Gastroesophageal sphincter (tissue), 4 donors: ENCODE results near the gene USP25. TPM values are rescaled to one million over a fixed set of nuclear protein-coding genes. Genes with fewer than 3 reads are reported as not detected.

Experiments
- ATAC-seq: fragments of 150-250 bp; one replicate; pipeline ENCODE4 v1.9.1; 2016; ENCODE audit warnings: mild to moderate bottlenecking, moderate library complexity
- H3K27ac ChIP-seq, 4 donors: fragments of 200-600 bp; sonication (generic) in 3 of 4; 1 replicate in 3 of 4; 2 replicates in 1 of 4; pipeline ENCODE4 v1.5.1; 2016 to 2019
- H3K27me3 ChIP-seq: fragments of 200-600 bp; sonication (generic); one replicate; pipeline ENCODE4 v1.5.1; 2019
- H3K36me3 ChIP-seq, 2 donors: fragments of 200-600 bp; sonication (generic); one replicate each; pipeline ENCODE4 v1.5.1; 2019; ENCODE audit warnings: control low read depth in 1 of 2
- H3K4me1 ChIP-seq, 3 donors: fragments of 200-600 bp; sonication (generic); 1 replicate in 2 of 3; 2 replicates in 1 of 3; pipeline ENCODE4 v1.5.1; 2016 to 2019; ENCODE audit warnings: control low read depth in 2 of 3
- H3K4me3 ChIP-seq, 2 donors: fragments of 200-600 bp; sonication (generic); one replicate each; pipeline ENCODE4 v1.5.1; 2019; ENCODE audit warnings: mild to moderate bottlenecking in 1 of 2, moderate library complexity in 1 of 2
- H3K9me3 ChIP-seq, 3 donors: fragments of 200-600 bp; sonication (generic); one replicate each; pipeline ENCODE4 v1.5.1; 2017 to 2019; ENCODE audit warnings: control low read depth in 2 of 3
- EP300 ChIP-seq: sonication (generic); formaldehyde crosslinking; IDR thresholded peaks from one replicate; pipeline ENCODE4 v1.6.1; 2017; ENCODE audit warnings: antibody characterized with exemption, mild to moderate bottlenecking
- POLR2A ChIP-seq, 2 donors: fragments of 450-650 bp; IDR thresholded peaks; one replicate each; pipeline ENCODE4 v1.6.1; 2017; ENCODE audit warnings: antibody characterized with exemption in 2 of 2, mild to moderate bottlenecking in 2 of 2, moderate library complexity in 1 of 2
- POLR2AphosphoS5 ChIP-seq: sonication (generic); formaldehyde crosslinking; IDR thresholded peaks from one replicate; pipeline ENCODE4 v1.6.1; 2017; ENCODE audit warnings: antibody characterized with exemption
- WGBS, 2 donors: methylation state at CpG; one replicate each; pipeline ENCODE4 v1.1.5; 2018; ENCODE audit warnings: low coverage in 1 of 2; 5-methylcytosine and 5-hydroxymethylcytosine counted together
- total RNA-seq, 4 donors: library from RNA; depleted of rRNA; stranded (reverse); fragments of >200 nt; gene quantifications; one replicate each; pipeline ENCODE4 v1.1.0, GENCODE V29; 2016
- TF ChIP-seq, protein P1 (sequence below), 4 experiments: fragments of 200-600 bp in 2 of 4; fragments of 450-650 bp in 2 of 4; sonication (generic) in 1 of 4; IDR thresholded peaks; one replicate each; pipeline ENCODE4 v1.5.1; 2017 to 2019; ENCODE audit warnings: antibody characterized with exemption in 4 of 4, mild to moderate bottlenecking in 2 of 4, moderate library complexity in 2 of 4

USP25 gene
- total RNA-seq, 4 donors from 2014 or later = 51.2 to 77.3 (median 59.5) TPM

DNA sequence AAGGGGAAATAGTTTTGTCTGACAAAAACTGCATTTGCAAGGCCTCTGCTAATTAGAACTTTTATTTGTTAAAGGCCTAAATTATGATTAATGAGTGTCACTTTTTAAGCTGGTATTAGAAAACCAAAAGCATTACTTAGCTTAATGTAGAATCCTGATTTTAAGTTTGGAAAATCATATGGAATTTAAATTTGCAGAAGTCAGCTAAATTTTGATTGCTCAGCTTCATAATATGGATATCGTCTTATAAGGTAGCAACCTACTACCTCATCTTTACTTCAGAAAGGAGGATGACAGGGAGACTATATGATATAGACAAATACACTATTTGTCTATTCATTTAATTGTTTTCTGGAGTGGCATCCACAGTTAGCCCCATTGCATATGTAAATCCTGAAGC is 114.0 kb downstream of the USP25 start:
- ATAC-seq = no peak
- no peak overlapping the region for H3K27ac ChIP-seq
- H3K27me3 ChIP-seq = no peaks in the 10 kb centered on the region
- peaks cover 0 to 7% of the 10 kb centered on the region in 2 donors for H3K36me3 ChIP-seq
- 100% methylated on average over 1 of the region's 1 CpG for WGBS, 2 donors
- no peaks in the 10 kb centered on the region for H3K9me3 ChIP-seq
- TF ChIP-seq, protein P1, sequence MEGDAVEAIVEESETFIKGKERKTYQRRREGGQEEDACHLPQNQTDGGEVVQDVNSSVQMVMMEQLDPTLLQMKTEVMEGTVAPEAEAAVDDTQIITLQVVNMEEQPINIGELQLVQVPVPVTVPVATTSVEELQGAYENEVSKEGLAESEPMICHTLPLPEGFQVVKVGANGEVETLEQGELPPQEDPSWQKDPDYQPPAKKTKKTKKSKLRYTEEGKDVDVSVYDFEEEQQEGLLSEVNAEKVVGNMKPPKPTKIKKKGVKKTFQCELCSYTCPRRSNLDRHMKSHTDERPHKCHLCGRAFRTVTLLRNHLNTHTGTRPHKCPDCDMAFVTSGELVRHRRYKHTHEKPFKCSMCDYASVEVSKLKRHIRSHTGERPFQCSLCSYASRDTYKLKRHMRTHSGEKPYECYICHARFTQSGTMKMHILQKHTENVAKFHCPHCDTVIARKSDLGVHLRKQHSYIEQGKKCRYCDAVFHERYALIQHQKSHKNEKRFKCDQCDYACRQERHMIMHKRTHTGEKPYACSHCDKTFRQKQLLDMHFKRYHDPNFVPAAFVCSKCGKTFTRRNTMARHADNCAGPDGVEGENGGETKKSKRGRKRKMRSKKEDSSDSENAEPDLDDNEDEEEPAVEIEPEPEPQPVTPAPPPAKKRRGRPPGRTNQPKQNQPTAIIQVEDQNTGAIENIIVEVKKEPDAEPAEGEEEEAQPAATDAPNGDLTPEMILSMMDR (IDR thresholded peaks at IDR 0.05) = no peak
- TF ChIP-seq POLR2A (IDR thresholded peaks at IDR 0.05) (no peak), POLR2AphosphoS5 (no peak), EP300 (no peak)
- no peak overlapping the region for H3K4me3 ChIP-seq
- peaks cover 0 to 22% (median 0%) of the 10 kb centered on the region in 3 donors for H3K4me1 ChIP-seq

DNA sequence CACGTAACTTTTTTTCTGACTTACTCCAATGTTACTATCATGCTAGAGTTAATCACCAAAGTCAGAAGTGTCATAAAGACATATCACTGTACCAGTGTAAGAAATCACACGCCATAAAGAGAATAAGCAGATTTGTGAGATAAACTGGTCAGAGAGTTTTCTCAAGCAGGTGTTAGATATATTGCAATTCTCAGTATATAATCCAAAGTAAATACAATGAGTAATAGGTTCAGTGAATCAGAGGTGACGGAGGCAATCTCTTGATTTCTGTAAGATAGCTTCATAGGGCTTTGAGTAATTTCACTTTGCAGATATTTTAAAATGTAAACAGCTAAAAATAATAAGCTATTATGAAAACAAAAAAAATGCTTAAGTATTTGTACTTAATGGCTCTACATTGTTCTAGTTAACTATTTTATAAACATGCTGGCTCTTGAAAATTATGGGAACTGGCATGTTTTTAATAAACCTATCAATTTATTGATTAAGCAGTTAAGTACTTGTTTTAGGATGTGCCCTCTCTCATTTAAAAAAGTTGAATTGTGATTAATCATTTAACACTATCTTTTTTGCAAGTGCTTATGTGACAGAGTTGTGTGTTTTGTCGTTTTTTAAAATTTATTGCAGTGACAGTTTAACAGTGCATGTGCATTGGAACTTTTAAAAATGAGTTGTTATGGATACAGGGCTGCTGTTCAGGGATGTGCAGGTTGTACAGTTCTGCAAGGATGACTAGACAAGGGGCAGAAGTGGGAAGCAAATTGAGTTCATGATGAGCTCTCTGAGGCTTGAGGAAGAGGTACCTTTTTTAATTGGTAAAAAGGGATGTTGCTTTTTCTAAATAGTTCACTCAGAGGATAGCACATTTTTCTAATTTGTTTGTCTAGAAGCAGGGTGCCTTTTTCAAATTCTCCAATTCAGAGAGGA is 119.1 kb downstream of the USP25 start:
- no peak for TF ChIP-seq POLR2AphosphoS5
- TF ChIP-seq, protein P1 (IDR thresholded peaks at IDR 0.05) = no peak
- no peak for TF ChIP-seq POLR2A (IDR thresholded peaks at IDR 0.05)
- TF ChIP-seq EP300 = no peak
- no peak overlapping the region for H3K27ac ChIP-seq
- H3K4me3 ChIP-seq = no peak overlapping the region
- WGBS, 2 donors = 77 to 83% methylated on average over 3 to 4 of the region's 4 CpGs
- H3K27me3 ChIP-seq = no peaks in the 10 kb centered on the region
- no peaks in the 10 kb centered on the region for H3K4me1 ChIP-seq
- H3K9me3 ChIP-seq = no peaks in the 10 kb centered on the region
- ATAC-seq = no peak
- H3K36me3 ChIP-seq = peaks cover 0 to 2% of the 10 kb centered on the region in 2 donors

DNA sequence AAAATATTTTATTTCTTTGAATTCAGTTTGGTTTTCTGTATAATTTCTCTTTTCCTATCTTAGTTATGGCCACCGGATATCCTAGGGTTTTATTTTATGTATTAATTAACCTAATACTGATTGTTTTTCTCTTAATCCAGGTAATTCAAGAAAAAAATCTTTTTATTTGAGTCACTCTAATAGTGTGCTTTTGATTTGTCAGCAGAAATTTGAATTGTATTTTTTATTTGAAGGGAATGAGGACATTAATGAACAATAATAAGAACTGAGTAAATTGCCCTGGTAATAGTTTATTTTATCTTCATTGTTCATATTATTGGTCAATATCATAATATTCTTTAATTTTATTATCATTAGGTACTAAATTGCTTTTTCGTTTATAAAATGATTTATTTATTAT is 120.1 kb downstream of the USP25 start:
- Histone ChIP-seq H3K27me3 (no peaks in the 10 kb centered on the region), H3K4me3 (no peak overlapping the region), H3K27ac (no peak overlapping the region), H3K36me3 (peaks cover 0 to 11% of the 10 kb centered on the region in 2 donors), H3K9me3 (no peaks in the 10 kb centered on the region), H3K4me1 (no peaks in the 10 kb centered on the region)
- no peak for ATAC-seq
- TF ChIP-seq EP300 = no peak
- no peak for TF ChIP-seq POLR2A (IDR thresholded peaks at IDR 0.05)
- no peak for TF ChIP-seq POLR2AphosphoS5
- TF ChIP-seq, protein P1 (IDR thresholded peaks at IDR 0.05) = no peak
- whole genome bisulfite sequencing, 2 donors = 92 to 95% methylated on average over 2 of the region's 2 CpGs

DNA sequence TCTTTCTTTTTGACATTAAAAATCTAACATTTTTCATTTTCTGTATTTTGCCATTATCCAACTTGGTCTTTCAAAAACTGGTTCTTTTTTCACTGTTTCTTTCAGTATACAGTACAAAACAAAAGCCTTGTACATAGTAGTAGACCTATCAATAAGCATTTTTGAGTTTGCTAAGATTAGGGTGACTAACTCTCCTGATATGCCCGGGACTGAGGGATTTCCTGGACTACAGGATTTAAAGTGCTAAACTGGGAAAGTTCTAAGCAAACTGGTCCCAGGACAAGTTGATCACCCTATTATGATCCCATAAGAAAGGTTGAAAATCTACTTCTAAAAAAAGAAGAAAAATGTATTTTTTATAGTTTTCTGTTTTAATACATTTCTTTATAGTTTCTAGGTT is 120.9 kb downstream of the USP25 start:
- no peak for ATAC-seq
- WGBS, 2 donors = 22 to 58% methylated on average over 1 of the region's 1 CpG

More for the DNA sequence above, 120.9 kb downstream of the USP25 start:
- Histone ChIP-seq H3K9me3 (no peaks in the 10 kb centered on the region), H3K27ac (no peak overlapping the region), H3K27me3 (no peaks in the 10 kb centered on the region), H3K4me3 (no peak overlapping the region), H3K36me3 (peaks cover 0 to 14% of the 10 kb centered on the region in 2 donors), H3K4me1 (no peaks in the 10 kb centered on the region)
- TF ChIP-seq POLR2AphosphoS5 (no peak), POLR2A (IDR thresholded peaks at IDR 0.05) (no peak), EP300 (no peak)
- TF ChIP-seq, protein P1 (IDR thresholded peaks at IDR 0.05) = no peak
